Mesodermal cell (in vitro differentiated cells): Measurements from ENCODE around the gene FTMT. TPM values are rescaled to one million over a fixed set of nuclear protein-coding genes. Genes with fewer than 3 reads are reported as not detected.
"Not testable (repeated sequence)": the region's sequence is repeated elsewhere in the genome, so short reads cannot be mapped to it uniquely, and the experiment has no call there.

Experiments used
- H3K27ac ChIP-seq: 2 replicates; pipeline ENCODE4 v1.7.0; 2013; ENCODE audit warnings: mild to moderate bottlenecking, low read depth, low read length, moderate library complexity; ENCODE audit not compliant: severe bottlenecking
- H3K36me3 ChIP-seq: 2 replicates; pipeline ENCODE4 v1.7.1; 2013; ENCODE audit warnings: mild to moderate bottlenecking, low read length, moderate library complexity; ENCODE audit not compliant: control insufficient read depth, insufficient read depth
- H3K4me1 ChIP-seq: one replicate; pipeline ENCODE4 v1.7.1; 2013; ENCODE audit warnings: mild to moderate bottlenecking, low read length; ENCODE audit not compliant: insufficient read depth, control insufficient read depth, poor library complexity, severe bottlenecking
- H3K4me3 ChIP-seq: 2 replicates; pipeline ENCODE4 v1.7.0; 2013; ENCODE audit warnings: low read length, control low read depth, mild to moderate bottlenecking; ENCODE audit not compliant: insufficient read depth, poor library complexity, severe bottlenecking; ENCODE audit errors: extremely low read depth
- H3K9me3 ChIP-seq: 2 replicates; pipeline ENCODE4 v1.7.1; 2013; ENCODE audit warnings: mild to moderate bottlenecking, low read length, moderate library complexity; ENCODE audit not compliant: control insufficient read depth
- WGBS, 2 experiments: methylation state at CpG; one replicate each; pipeline ENCODE4 v1.1.5; 2013; ENCODE audit warnings: missing lambda C conversion rate in 2 of 2; ENCODE audit not compliant: insufficient coverage in 2 of 2; 5-methylcytosine and 5-hydroxymethylcytosine counted together
- polyA plus RNA-seq, 2 experiments: library from polyadenylated mRNA; stranded (reverse); fragments of 50-300 nt; gene quantifications; one replicate each; pipeline ENCODE4 v1.2.3, GENCODE V29; 2013

The FTMT gene
- polyA plus RNA-seq (2013, experiment 1 of 2): not detected
- not detected for polyA plus RNA-seq (2013, experiment 2 of 2)

GRCh38 chr5:121851643-121852574 lies at the start of gene FTMT:
FTMT (plus strand) TSS chr5:121851882; CDS start chr5:121851964, 82 bp downstream.
- WGBS, 2 experiments: 95 to 96% methylated on average over 67 to 77 of the region's 77 CpGs
- Histone ChIP-seq H3K27ac (no peak within 1 kb of the TSS), H3K36me3 (no peaks in the 10 kb centered on the region), H3K9me3 (no peaks in the 10 kb centered on the region), H3K4me1 (no peaks in the 10 kb centered on the region), H3K4me3 (no peak within 1 kb of the TSS)

- H3K36me3 ChIP-seq, H3K4me1 ChIP-seq, H3K4me3 ChIP-seq, H3K27ac ChIP-seq, H3K9me3 ChIP-seq: not testable (repeated sequence)
- WGBS, 2 experiments: 89% methylated on average over 1 of the region's 2 CpGs; no CpG with 5 or more reads in 1 of the 2 experiments
Observed at GRCh38 chr5:121805251-121805650, 46.4 kb upstream of the FTMT start.

- no peaks in the 10 kb centered on the region for H3K9me3 ChIP-seq
- no peaks in the 10 kb centered on the region for H3K4me1 ChIP-seq
- H3K27ac ChIP-seq: no peak overlapping the region
- no peaks in the 10 kb centered on the region for H3K36me3 ChIP-seq
- H3K4me3 ChIP-seq: no peak overlapping the region
- 78 to 83% methylated on average over 1 of the region's 4 CpGs for WGBS, 2 experiments
Observed at GRCh38 chr5:121805911-121806310, 45.8 kb upstream of the FTMT start.

GRCh38 chr5:121816164-121816563 lies 35.5 kb upstream of the FTMT start:
- Histone ChIP-seq H3K4me3 (no peak overlapping the region), H3K36me3 (no peaks in the 10 kb centered on the region), H3K4me1 (no peaks in the 10 kb centered on the region), H3K9me3 (no peaks in the 10 kb centered on the region), H3K27ac (no peak overlapping the region)

- no peak overlapping the region for H3K4me3 ChIP-seq
- H3K36me3 ChIP-seq: no peaks in the 10 kb centered on the region
- WGBS, 2 experiments: 74 to 100% methylated on average over 1 to 4 of the region's 5 CpGs
- no peaks in the 10 kb centered on the region for H3K4me1 ChIP-seq
- H3K27ac ChIP-seq: no peak overlapping the region
- no peaks in the 10 kb centered on the region for H3K9me3 ChIP-seq
Observed at GRCh38 chr5:121819682-121820261, 31.9 kb upstream of the FTMT start.

GRCh38 chr5:121833617-121834016 lies 18.1 kb upstream of the FTMT start:
- Histone ChIP-seq H3K36me3 (no peaks in the 10 kb centered on the region), H3K4me3 (no peak overlapping the region), H3K4me1 (no peaks in the 10 kb centered on the region), H3K27ac (no peak overlapping the region), H3K9me3 (no peaks in the 10 kb centered on the region)
- WGBS, 2 experiments: no CpG with 5 or more reads among the region's 1 CpG

GRCh38 chr5:121834021-121834420 lies 17.7 kb upstream of the FTMT start:
- H3K4me1 ChIP-seq: no peaks in the 10 kb centered on the region
- H3K9me3 ChIP-seq: no peaks in the 10 kb centered on the region
- WGBS, 2 experiments: 83 to 100% methylated on average over 1 to 2 of the region's 2 CpGs
- no peak overlapping the region for H3K4me3 ChIP-seq
- no peaks in the 10 kb centered on the region for H3K36me3 ChIP-seq
- H3K27ac ChIP-seq: no peak overlapping the region

GRCh38 chr5:121841892-121842291 lies 9.8 kb upstream of the FTMT start:
- Histone ChIP-seq H3K36me3 (no peaks in the 10 kb centered on the region), H3K4me3 (no peak overlapping the region), H3K27ac (no peak overlapping the region), H3K9me3 (no peaks in the 10 kb centered on the region), H3K4me1 (no peaks in the 10 kb centered on the region)

GRCh38 chr5:121850272-121850671 lies 1.4 kb upstream of the FTMT start:
- H3K4me3 ChIP-seq: no peak overlapping the region
- H3K9me3 ChIP-seq: no peaks in the 10 kb centered on the region
- no peaks in the 10 kb centered on the region for H3K36me3 ChIP-seq
- 71 to 100% methylated on average over 1 of the region's 4 CpGs for WGBS, 2 experiments
- H3K4me1 ChIP-seq: no peaks in the 10 kb centered on the region
- no peak overlapping the region for H3K27ac ChIP-seq

GRCh38 chr5:121853850-121854249 lies 2.2 kb downstream of the FTMT start:
- H3K4me3 ChIP-seq: no peak overlapping the region
- H3K27ac ChIP-seq: no peak overlapping the region
- no peaks in the 10 kb centered on the region for H3K36me3 ChIP-seq
- 20 to 45% methylated on average over 1 to 2 of the region's 2 CpGs for WGBS, 2 experiments
- no peaks in the 10 kb centered on the region for H3K4me1 ChIP-seq
- no peaks in the 10 kb centered on the region for H3K9me3 ChIP-seq

GRCh38 chr5:121862801-121863200 lies 11.1 kb downstream of the FTMT start:
- Histone ChIP-seq H3K36me3 (no peaks in the 10 kb centered on the region), H3K4me3 (no peak overlapping the region), H3K4me1 (no peaks in the 10 kb centered on the region), H3K27ac (no peak overlapping the region), H3K9me3 (no peaks in the 10 kb centered on the region)
- WGBS, 2 experiments: no CpG with 5 or more reads among the region's 3 CpGs
